ENCODE measurements around the gene SEC31B. TPM values are rescaled to one million over a fixed set of nuclear protein-coding genes. Genes with fewer than 3 reads are reported as not detected.

The SEC31B gene
- total RNA-seq, 6 experiments from 2014 or later = 2.3 to 4.1 (median 2.5) TPM

- H3K36me3 Mint-ChIP-seq (ENCODE audit: low read depth) = peaks cover 15% of the 10 kb centered on the region
- peaks cover 2% of the 10 kb centered on the region for H3K27me3 Mint-ChIP-seq (ENCODE audit: insufficient read depth)
- H3K27ac Mint-ChIP-seq = peak overlapping the region; percentile 79
- TF ChIP-seq CTCF (IDR thresholded peaks at IDR 0.05) = no peak
- peaks cover 68% of the 10 kb centered on the region for H3K4me1 Mint-ChIP-seq (ENCODE audit: low read depth)
- peak; percentile 88 for DNase-seq
- no peaks in the 10 kb centered on the region for H3K9me3 Mint-ChIP-seq
- peak overlapping the region; percentile 37; the same call in 1 of the 2 replicates for H3K4me3 Mint-ChIP-seq
These were observed 12.9 kb downstream of the SEC31B start for GRCh38 chr10:100506596-100507356.

GRCh38 chr10:100505164-100505563 lies 14.5 kb downstream of the SEC31B start:
- no peaks in the 10 kb centered on the region for H3K9me3 Mint-ChIP-seq
- peaks cover 76% of the 10 kb centered on the region for H3K4me1 Mint-ChIP-seq (ENCODE audit: low read depth)
- H3K27me3 Mint-ChIP-seq (ENCODE audit: insufficient read depth) = peaks cover 4% of the 10 kb centered on the region
- H3K27ac Mint-ChIP-seq = no peak overlapping the region; the same call in 1 of the 2 replicates
- no peak overlapping the region for H3K4me3 Mint-ChIP-seq
- no peak for TF ChIP-seq CTCF (IDR thresholded peaks at IDR 0.05)
- no peak for DNase-seq
- H3K36me3 Mint-ChIP-seq (ENCODE audit: low read depth) = peaks cover 23% of the 10 kb centered on the region

- H3K9me3 Mint-ChIP-seq = no peaks in the 10 kb centered on the region
- H3K27ac Mint-ChIP-seq = peak overlapping the region; percentile 37
These were observed 15.6 kb downstream of the SEC31B start for GRCh38 chr10:100504096-100504495.

GRCh38 chr10:100502926-100503494 lies 16.7 kb downstream of the SEC31B start:
- Mint-ChIP-seq H3K9me3 (no peaks in the 10 kb centered on the region), H3K27ac (no peak overlapping the region; the same call in 1 of the 2 replicates), H3K4me3 (no peak overlapping the region), H3K27me3 (ENCODE audit: insufficient read depth) (peaks cover 2% of the 10 kb centered on the region), H3K36me3 (ENCODE audit: low read depth) (peaks cover 31% of the 10 kb centered on the region), H3K4me1 (ENCODE audit: low read depth) (peaks cover 67% of the 10 kb centered on the region)
- DNase-seq = no peak
- TF ChIP-seq CTCF (IDR thresholded peaks at IDR 0.05) = no peak

More at GRCh38 chr10:100504096-100504495, 15.6 kb downstream of the SEC31B start:
- H3K4me3 Mint-ChIP-seq = no peak overlapping the region
- peak; percentile 75 for DNase-seq
- H3K27me3 Mint-ChIP-seq (ENCODE audit: insufficient read depth) = peaks cover 4% of the 10 kb centered on the region
- peaks cover 29% of the 10 kb centered on the region for H3K36me3 Mint-ChIP-seq (ENCODE audit: low read depth)
- TF ChIP-seq CTCF (IDR thresholded peaks at IDR 0.05) = no peak
- H3K4me1 Mint-ChIP-seq (ENCODE audit: low read depth) = peaks cover 76% of the 10 kb centered on the region

- Mint-ChIP-seq H3K4me1 (ENCODE audit: low read depth) (peaks cover 52% of the 10 kb centered on the region), H3K27me3 (ENCODE audit: insufficient read depth) (peaks cover 2% of the 10 kb centered on the region), H3K27ac (no peak overlapping the region), H3K4me3 (no peak overlapping the region), H3K9me3 (no peaks in the 10 kb centered on the region), H3K36me3 (ENCODE audit: low read depth) (peaks cover 31% of the 10 kb centered on the region)
- no peak for TF ChIP-seq CTCF (IDR thresholded peaks at IDR 0.05)
- DNase-seq = no peak
These were observed 18.2 kb downstream of the SEC31B start for GRCh38 chr10:100501423-100501822.

Data from HFFc6 (cell line).